Right ventricle myocardium superior (tissue), 1 donor: ENCODE results near the gene NEUROD4. TPM values are rescaled to one million over a fixed set of nuclear protein-coding genes. Genes with fewer than 3 reads are reported as not detected.

Source experiments
- ATAC-seq: fragments of 200-7000 bp; cut with Tn5 transposase; one replicate; pipeline ENCODE4 v1.9.1; 2020; ENCODE audit warnings: mild to moderate bottlenecking; ENCODE audit not compliant: poor library complexity
- DNase-seq: peaks from one replicate; pipeline ENCODE4 v3.0.0-alpha.2; 2020
- intact Hi-C: fragments of 100-400 bp; cut with DNase I; formaldehyde crosslinking; loops from one replicate; pipeline ENCODE4 v1.11.2; 2022
- total RNA-seq: library from RNA; stranded (reverse); fragmentation: NEBNext Ultra II Directional; extraction: Animal tissue kit (Norgen Biotek cat#: 25700); gene quantifications from one replicate; pipeline ENCODE4 v1.2.1, GENCODE V29; 2021
- donor health status: DM: no; HTN: yes; CAD: no; lungs with severe emphysema.

Gene NEUROD4
- total RNA-seq, 1 donor from 2014 or later = not detected

GRCh38 chr12:55044135-55044534 lies 24.4 kb downstream of the NEUROD4 start:
- DNase-seq (no peak), ATAC-seq (no peak)
- intact Hi-C loops = no loop called here

DNA sequence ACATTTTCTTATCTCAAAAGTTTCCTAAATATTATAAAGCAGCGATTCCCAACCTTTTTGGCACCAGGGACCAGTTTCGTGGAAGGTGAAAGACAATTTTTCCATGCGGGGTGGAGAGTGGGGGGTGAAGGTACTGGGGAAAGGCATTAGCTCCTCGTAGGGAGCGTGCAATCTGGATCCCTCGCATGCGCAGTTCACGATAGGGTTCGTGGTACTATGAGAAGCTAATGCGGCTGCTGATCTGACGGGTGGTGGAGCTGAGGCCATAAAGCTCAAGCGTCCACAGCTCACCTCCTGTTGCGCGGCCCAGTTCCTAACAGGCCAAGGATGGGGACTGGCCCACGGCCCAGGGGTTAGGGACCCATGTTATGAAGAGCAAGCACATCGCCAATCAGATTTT lies 29.9 kb downstream of the NEUROD4 start:
- DNase-seq (no peak), ATAC-seq (no peak)
- intact Hi-C loops = no loop called here

GRCh38 chr12:55051197-55051947 lies 31.6 kb downstream of the NEUROD4 start:
- no peak for ATAC-seq

DNA sequence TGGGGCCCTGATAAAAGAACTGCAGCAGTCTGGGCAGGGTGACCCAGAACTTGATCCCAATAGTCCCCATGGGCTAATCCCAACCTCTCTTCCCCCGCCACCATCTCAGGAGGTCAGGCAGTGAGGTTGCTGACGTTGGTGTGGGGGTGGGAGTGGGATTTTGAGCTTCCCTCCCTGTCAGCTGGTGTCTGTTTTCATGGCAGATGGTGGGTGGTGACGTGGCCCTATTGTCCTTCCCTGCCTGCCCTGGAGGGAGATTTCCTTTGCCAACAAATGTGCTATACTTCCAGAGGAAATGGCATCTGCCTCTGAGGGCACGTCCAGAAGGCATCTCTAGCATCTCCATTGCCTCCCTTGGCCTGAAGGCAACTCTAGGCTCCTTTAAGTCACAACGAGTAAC lies 37.7 kb downstream of the NEUROD4 start:
- DNase-seq (no peak), ATAC-seq (no peak)
- intact Hi-C loops = no loop called here

More at GRCh38 chr12:55051197-55051947, 31.6 kb downstream of the NEUROD4 start:
- intact Hi-C loops = no loop called here
- DNase-seq = no peak

DNA sequence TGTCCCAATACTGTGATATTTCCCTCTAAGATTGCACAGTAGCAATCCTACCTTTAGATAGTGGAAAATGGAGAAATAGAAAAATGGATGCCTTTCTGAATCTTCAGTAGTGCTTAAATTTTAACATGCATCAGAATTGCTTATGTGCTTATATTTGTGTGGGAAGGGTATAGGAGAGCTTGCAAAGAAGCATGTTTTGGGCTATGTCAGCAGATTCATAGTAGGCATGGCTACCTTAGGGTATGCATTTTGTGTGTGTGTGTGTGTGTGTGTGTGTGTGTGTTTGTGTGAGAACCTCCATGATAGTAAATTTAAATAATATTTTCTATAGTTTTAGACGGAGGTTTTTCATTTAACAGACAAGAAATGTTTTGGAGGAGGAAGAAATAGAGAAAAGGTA lies 38.3 kb downstream of the NEUROD4 start:
- no peak for ATAC-seq
- DNase-seq = no peak
- intact Hi-C loops = no loop called here

DNA sequence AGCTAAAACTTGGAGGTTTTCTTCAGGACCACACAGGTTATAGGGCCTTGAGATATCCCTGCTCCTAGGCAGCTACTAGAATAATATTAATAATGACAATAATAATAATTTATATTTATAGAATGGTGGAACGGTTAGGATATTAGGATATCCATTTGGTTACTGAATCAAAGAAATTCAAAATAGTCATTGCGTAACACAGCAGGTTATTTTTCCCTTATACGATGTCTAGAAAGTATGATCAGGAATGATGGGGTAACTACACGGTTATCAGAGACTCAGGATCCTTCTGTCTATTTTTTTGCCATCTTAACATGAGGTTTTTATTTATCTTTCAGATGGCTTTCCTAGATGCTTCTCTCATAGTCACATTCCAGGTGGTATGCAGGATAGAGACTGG lies 39.0 kb downstream of the NEUROD4 start:
- ATAC-seq (no peak), DNase-seq (no peak)
- intact Hi-C loops = no loop called here

DNA sequence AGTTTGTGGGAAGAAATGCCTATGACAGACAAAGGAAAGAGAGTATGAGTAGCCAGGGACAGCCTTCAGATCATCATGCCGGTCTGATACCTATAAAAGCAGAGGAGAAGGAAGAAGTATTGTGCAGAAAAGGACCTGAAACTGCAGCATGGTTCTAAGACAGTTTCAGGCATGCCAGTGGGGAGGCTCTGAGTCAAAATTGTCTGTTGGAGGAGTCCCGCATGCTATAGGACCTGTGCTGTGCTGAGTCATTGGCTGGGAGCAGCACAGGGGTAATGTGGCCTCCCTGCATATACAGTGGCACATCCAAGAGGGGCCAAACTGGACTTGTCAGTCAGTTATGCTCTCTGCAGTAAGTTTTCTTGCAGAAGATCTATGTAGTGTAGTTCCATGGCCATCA lies 40.7 kb downstream of the NEUROD4 start:
- DNase-seq (no peak), ATAC-seq (no peak)
- intact Hi-C loops = no loop called here

GRCh38 chr12:55061024-55061423 lies 41.2 kb downstream of the NEUROD4 start:
- ATAC-seq = no peak
- DNase-seq = no peak
- intact Hi-C loops = no loop called here

DNA sequence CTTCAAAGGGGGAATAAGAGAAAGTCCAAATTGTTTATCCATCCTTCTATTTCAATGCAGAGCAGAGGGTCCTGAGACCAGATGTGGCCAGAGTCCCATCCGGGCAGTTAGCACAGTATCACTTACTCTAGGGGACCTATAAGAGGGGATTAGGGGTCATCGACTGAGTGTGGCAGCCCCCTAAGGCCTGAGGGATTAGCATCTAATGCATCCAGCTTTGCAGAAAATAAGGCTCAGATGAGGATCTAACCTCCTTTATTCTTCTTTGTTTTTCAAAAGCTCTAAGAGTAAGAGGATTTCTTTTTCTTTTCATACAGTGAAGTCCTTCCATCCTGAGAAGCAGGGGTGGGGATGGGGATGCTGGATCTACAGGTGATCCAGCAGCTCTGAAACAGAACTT lies 43.5 kb downstream of the NEUROD4 start:
- intact Hi-C loops = no loop called here
- DNase-seq = no peak
- ATAC-seq = no peak

GRCh38 chr12:55065535-55065934 lies 45.8 kb downstream of the NEUROD4 start:
- intact Hi-C loops = no loop called here
- no peak for ATAC-seq
- no peak for DNase-seq

DNA sequence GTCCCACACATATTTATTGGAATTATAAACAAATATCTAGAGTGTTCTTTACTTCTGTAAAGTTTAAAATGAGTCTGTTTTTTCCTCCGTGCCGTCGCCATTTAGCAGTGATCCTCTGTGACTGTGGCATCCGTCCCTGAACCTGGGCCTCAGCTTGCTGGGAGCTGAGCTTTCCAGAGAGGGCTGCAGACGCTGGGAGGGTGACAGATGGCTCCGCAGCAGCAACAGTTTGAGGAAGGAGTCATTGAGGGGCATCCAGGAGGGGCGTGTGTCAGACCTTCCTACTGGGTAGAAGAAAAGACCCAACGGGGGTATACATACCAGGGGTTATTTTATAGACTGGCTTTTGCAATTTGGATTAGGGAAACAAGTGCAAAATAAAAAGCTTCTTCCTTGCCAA lies 47.9 kb downstream of the NEUROD4 start:
- DNase-seq (no peak), ATAC-seq (no peak)
- intact Hi-C loops = no loop called here

GRCh38 chr12:55068416-55069010 lies 48.7 kb downstream of the NEUROD4 start:
- DNase-seq = no peak
- ATAC-seq = peak; percentile 73
- intact Hi-C loops = no loop called here

- ATAC-seq = peak; percentile 74
- peak; percentile 65 for DNase-seq
- intact Hi-C loops = loop anchor here (5.0 kb wide), 1 partner anchor 80 kb away; no protein-coding TSS in a partner anchor
Measured at GRCh38 chr12:55072083-55072482, 52.3 kb downstream of the NEUROD4 start.

DNA sequence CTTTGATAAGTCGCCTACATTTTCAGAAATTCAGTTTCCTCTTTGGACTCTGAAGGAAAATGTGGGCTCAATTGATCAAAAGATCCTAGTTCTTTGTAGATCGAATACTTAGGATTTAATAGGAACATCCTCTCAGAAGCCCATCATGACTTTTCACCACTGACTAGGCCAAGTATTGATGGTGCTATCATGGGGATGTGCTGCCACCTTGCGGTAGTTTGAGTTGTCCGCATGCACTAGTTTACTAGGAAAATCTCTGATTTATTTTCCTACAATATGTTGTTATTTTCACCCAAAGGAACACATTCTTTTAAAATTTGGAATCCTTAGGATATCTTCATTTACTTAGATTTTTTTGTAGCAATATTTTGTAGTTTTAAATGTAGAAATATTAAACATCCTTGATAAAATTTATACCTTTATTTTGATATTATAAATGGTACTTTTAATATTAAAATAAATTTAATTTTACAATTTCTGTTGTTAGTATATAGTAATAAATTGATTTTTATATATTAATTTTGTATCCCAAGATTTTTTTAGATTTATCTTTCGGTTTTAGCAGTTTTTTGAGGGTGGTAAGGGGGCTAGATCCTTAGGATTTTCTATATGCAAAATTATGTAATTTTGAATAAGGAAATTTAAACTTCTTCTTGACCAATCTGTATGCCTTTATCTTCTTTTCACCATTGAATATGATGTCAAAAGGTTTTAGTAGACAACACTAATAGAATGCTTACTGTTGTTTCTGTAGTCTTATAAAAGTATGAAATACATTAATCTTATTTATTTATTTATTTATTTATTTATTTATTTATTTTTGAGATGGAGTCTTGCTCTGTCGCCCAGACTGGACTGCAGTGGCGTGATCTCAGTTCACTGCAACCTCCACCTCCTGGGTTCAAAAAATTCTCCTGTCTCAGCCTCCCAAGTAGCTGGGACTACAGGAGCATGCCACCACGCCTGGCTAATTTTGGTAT lies 53.6 kb downstream of the NEUROD4 start:
- intact Hi-C loops = loop anchor here (5.0 kb wide), 1 partner anchor 81 kb away; no protein-coding TSS in a partner anchor
- peak; percentile 79 for ATAC-seq
- DNase-seq = peak; percentile 74

DNA sequence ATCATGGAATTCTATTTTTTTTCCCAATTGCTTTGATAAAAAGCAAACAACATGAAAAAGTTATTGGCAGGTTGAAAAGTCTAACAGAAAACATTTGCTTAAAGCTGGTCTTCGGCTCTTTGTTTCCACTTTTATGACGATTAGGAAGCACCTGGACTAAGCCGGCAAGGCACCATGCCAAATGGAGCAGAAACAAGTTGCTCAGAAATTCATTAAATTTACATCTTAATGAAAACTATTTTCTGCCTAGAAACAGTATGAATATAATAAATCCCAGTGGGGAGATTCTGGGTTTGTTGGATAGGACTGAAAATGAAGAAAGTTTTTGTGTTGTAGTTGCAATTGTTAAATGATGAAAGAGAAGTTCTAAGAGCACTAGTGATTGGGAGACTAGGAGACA lies 55.0 kb downstream of the NEUROD4 start:
- intact Hi-C loops = loop anchor here (5.0 kb wide), 1 partner anchor 83 kb away; no protein-coding TSS in a partner anchor
- ATAC-seq (no peak), DNase-seq (no peak)
